HepG2 (cell line): ENCODE measurements around the gene ERBB3. TPM values are rescaled to one million over a fixed set of nuclear protein-coding genes. Genes with fewer than 3 reads are reported as not detected.

ENCODE experiments used
- ARNT ChIP-seq: fragments of 450-650 bp; IDR thresholded peaks from 2 replicates; pipeline ENCODE4 v1.6.1; 2017
- ERF ChIP-seq: IDR thresholded peaks from 2 replicates; pipeline ENCODE4 v1.6.1; 2018; ENCODE audit warnings: missing biosample characterization, missing genetic modification reagents
- ETS1 ChIP-seq: sonication (generic); formaldehyde crosslinking; IDR thresholded peaks from 2 replicates; pipeline ENCODE4 v1.4.0; 2020; ENCODE audit warnings: missing genetic modification reagents
- RBM39 ChIP-seq: fragments of 200-400 bp; formaldehyde crosslinking; IDR thresholded peaks from one replicate; pipeline ENCODE4 v1.6.1; 2018; ENCODE audit warnings: antibody characterized with exemption, mild to moderate bottlenecking, low read depth, low read length; ENCODE audit not compliant: poor library complexity, severe bottlenecking
- SMC3 ChIP-seq: IDR thresholded peaks from 2 replicates; pipeline ENCODE4 v1.6.1; 2011; ENCODE audit warnings: low read length, improper control_type of control experiment
- THAP9 ChIP-seq: sonication (generic); formaldehyde crosslinking; IDR thresholded peaks from 2 replicates; pipeline ENCODE4; 2020; ENCODE audit warnings: missing genetic modification reagents, mild to moderate bottlenecking, borderline replicate concordance
- ZBTB42 ChIP-seq: sonication (generic); formaldehyde crosslinking; IDR thresholded peaks from 2 replicates; pipeline ENCODE4 v1.5.0; 2020; ENCODE audit warnings: mild to moderate bottlenecking, missing genetic modification reagents
- ZMYM2 ChIP-seq: sonication (generic); formaldehyde crosslinking; IDR thresholded peaks from 2 replicates; pipeline ENCODE4 v1.8.0; 2022; ENCODE audit warnings: mild to moderate bottlenecking, missing genetic modification reagents
- ZNF205 ChIP-seq: IDR thresholded peaks from 2 replicates; pipeline ENCODE4 v1.6.1; 2018; ENCODE audit warnings: missing biosample characterization, missing genetic modification reagents
- ZNF546 ChIP-seq: sonication (generic); formaldehyde crosslinking; conservative IDR thresholded peaks from 2 replicates; pipeline ENCODE4 v1.8.1; 2023; ENCODE audit warnings: mild to moderate bottlenecking, missing genetic modification reagents
- ZNF616 ChIP-seq: sonication (generic); formaldehyde crosslinking; IDR thresholded peaks from 2 replicates; pipeline ENCODE4 v1.5.0; 2020; ENCODE audit warnings: low read depth, mild to moderate bottlenecking, missing genetic modification reagents
- polyA plus RNA-seq, 8 experiments: library from polyadenylated mRNA; depleted of rRNA in 3 of 8; stranded (reverse) in 7 of 8; unstranded in 1 of 8; fragments of >200 nt; fragmentation: Illumina TruSeq in 4 of 8; extraction: Trizol in 4 of 8; gene quantifications; 2 replicates each; pipeline versions ENCODE4 v1.2.1 to v1.2.3, GENCODE V29; 2011 to 2016; ENCODE audit warnings: low read depth in 4 of 8, missing spikeins in 1 of 8, mixed read lengths in 1 of 8; ENCODE audit not compliant: insufficient read depth in 1 of 8
- total RNA-seq, 5 experiments: library from RNA; depleted of rRNA; stranded (reverse); fragments of >200 nt; fragmentation: Illumina TruSeq; extraction: Trizol; gene quantifications; 2 replicates each; pipeline ENCODE4 v1.2.3, GENCODE V29; 2016; ENCODE audit warnings: low read depth in 1 of 5
- TF ChIP-seq, protein P1 (sequence below): sonication (generic); formaldehyde crosslinking; IDR thresholded peaks from 2 replicates; pipeline ENCODE4 v1.5.1; 2020; ENCODE audit warnings: mild to moderate bottlenecking, moderate library complexity, missing genetic modification reagents
- TF ChIP-seq, protein P2 (sequence below): sonication (generic); formaldehyde crosslinking; IDR thresholded peaks from 2 replicates; pipeline ENCODE4 v1.4.0; 2020; ENCODE audit warnings: low read depth, missing genetic modification reagents
- TF ChIP-seq, protein P3 (sequence below), 2 experiments: sonication (generic) in 1 of 2; formaldehyde crosslinking in 1 of 2; IDR thresholded peaks; 2 replicates each; pipeline versions ENCODE4 v1.4.0 to v1.6.1; 2016 to 2020; ENCODE audit warnings: borderline replicate concordance in 1 of 2, low read depth in 1 of 2, mild to moderate bottlenecking in 1 of 2, missing genetic modification reagents in 1 of 2

Gene ERBB3
- total and polyA plus RNA-seq, 2 of the 13 experiments (the other 11 are each of a cell fraction or from before 2014, with no cell fraction given), result 93.6 to 358 TPM

GRCh38 chr12:56080556-56081138 is 682 bp downstream of the ERBB3 start (continued):
- TF ChIP-seq, protein P1, sequence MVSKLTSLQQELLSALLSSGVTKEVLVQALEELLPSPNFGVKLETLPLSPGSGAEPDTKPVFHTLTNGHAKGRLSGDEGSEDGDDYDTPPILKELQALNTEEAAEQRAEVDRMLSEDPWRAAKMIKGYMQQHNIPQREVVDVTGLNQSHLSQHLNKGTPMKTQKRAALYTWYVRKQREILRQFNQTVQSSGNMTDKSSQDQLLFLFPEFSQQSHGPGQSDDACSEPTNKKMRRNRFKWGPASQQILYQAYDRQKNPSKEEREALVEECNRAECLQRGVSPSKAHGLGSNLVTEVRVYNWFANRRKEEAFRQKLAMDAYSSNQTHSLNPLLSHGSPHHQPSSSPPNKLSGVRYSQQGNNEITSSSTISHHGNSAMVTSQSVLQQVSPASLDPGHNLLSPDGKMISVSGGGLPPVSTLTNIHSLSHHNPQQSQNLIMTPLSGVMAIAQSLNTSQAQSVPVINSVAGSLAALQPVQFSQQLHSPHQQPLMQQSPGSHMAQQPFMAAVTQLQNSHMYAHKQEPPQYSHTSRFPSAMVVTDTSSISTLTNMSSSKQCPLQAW (CRISPR knock-in tag), result no peak; the same call in 1 of the 2 replicates
- 0 out of 2 replicates have a peak, but pooled peaks have one; percentile 7 for TF ChIP-seq ZBTB42 (CRISPR knock-in tag)
- peak; percentile 99 for TF ChIP-seq ZNF205 (CRISPR knock-in tag)
- TF ChIP-seq THAP9 (CRISPR knock-in tag), result 0 out of 2 replicates have a peak, but pooled peaks have one; percentile 5
- TF ChIP-seq ZMYM2 (CRISPR knock-in tag), result peak; percentile 85
- TF ChIP-seq ETS1 (CRISPR knock-in tag), result no peak
- peak; percentile 89 for TF ChIP-seq ERF
- no peak for TF ChIP-seq SMC3
- peak; percentile 74 for TF ChIP-seq ZNF546 (CRISPR knock-in tag)
- 0 out of 2 replicates have a peak, but pooled peaks have one; percentile 17 for TF ChIP-seq ZNF616
- no peak for TF ChIP-seq RBM39
- TF ChIP-seq, protein P2, sequence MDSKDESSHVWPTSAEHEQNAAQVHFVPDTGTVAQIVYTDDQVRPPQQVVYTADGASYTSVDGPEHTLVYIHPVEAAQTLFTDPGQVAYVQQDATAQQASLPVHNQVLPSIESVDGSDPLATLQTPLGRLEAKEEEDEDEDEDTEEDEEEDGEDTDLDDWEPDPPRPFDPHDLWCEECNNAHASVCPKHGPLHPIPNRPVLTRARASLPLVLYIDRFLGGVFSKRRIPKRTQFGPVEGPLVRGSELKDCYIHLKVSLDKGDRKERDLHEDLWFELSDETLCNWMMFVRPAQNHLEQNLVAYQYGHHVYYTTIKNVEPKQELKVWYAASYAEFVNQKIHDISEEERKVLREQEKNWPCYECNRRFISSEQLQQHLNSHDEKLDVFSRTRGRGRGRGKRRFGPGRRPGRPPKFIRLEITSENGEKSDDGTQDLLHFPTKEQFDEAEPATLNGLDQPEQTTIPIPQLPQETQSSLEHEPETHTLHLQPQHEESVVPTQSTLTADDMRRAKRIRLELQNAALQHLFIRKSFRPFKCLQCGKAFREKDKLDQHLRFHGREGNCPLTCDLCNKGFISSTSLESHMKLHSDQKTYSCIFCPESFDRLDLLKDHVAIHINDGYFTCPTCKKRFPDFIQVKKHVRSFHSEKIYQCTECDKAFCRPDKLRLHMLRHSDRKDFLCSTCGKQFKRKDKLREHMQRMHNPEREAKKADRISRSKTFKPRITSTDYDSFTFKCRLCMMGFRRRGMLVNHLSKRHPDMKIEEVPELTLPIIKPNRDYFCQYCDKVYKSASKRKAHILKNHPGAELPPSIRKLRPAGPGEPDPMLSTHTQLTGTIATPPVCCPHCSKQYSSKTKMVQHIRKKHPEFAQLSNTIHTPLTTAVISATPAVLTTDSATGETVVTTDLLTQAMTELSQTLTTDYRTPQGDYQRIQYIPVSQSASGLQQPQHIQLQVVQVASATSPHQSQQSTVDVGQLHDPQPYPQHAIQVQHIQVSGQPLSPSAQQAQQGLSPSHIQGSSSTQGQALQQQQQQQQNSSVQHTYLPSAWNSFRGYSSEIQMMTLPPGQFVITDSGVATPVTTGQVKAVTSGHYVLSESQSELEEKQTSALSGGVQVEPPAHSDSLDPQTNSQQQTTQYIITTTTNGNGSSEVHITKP (CRISPR knock-in tag), result peak; percentile 93; the same call in 1 of the 2 replicates
- TF ChIP-seq, protein P3, sequence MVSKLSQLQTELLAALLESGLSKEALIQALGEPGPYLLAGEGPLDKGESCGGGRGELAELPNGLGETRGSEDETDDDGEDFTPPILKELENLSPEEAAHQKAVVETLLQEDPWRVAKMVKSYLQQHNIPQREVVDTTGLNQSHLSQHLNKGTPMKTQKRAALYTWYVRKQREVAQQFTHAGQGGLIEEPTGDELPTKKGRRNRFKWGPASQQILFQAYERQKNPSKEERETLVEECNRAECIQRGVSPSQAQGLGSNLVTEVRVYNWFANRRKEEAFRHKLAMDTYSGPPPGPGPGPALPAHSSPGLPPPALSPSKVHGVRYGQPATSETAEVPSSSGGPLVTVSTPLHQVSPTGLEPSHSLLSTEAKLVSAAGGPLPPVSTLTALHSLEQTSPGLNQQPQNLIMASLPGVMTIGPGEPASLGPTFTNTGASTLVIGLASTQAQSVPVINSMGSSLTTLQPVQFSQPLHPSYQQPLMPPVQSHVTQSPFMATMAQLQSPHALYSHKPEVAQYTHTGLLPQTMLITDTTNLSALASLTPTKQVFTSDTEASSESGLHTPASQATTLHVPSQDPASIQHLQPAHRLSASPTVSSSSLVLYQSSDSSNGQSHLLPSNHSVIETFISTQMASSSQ (IDR thresholded peaks at IDR 0.05; ENCODE audit: low read depth), result no peak
- TF ChIP-seq, protein P3 (CRISPR knock-in tag; IDR thresholded peaks at IDR 0.05; ENCODE audit: borderline replicate concordance), result peak; percentile 25; the same call in 1 of the 2 replicates
- no peak for TF ChIP-seq ARNT
